HG02973 (cell line): Measurements from ENCODE around the gene NOL4L.
"Not testable (repeated sequence)": the region's sequence is repeated elsewhere in the genome, so short reads cannot be mapped to it uniquely, and the experiment has no call there.

ENCODE experiments used
- ATAC-seq: cut with Tn5 transposase; IDR thresholded peaks from one replicate; pipeline ENCODE4 v1.9.1; 2021; ENCODE audit warnings: moderate library complexity; ENCODE audit not compliant: unreplicated experiment

The NOL4L gene

GRCh38 chr20:32436142-32436861 is 148.8 kb downstream of the NOL4L start:
- no peak for ATAC-seq

GRCh38 chr20:32435449-32436107 is 149.6 kb downstream of the NOL4L start:
- ATAC-seq, result no peak

- ATAC-seq, result no peak
Observed at GRCh38 chr20:32434434-32434833, 150.7 kb downstream of the NOL4L start.

- no peak for ATAC-seq
Observed at GRCh38 chr20:32433311-32434021, 151.7 kb downstream of the NOL4L start.

GRCh38 chr20:32432277-32432676 is 152.9 kb downstream of the NOL4L start:
- no peak for ATAC-seq

GRCh38 chr20:32431457-32431856 is 153.7 kb downstream of the NOL4L start:
- ATAC-seq, result no peak

- no peak for ATAC-seq
Observed at GRCh38 chr20:32429745-32430360, 155.3 kb downstream of the NOL4L start.

- no peak for ATAC-seq
Observed at GRCh38 chr20:32429343-32429742, 155.8 kb downstream of the NOL4L start.

GRCh38 chr20:32427996-32428395 is 157.1 kb downstream of the NOL4L start:
- ATAC-seq, result no peak

- no peak for ATAC-seq
Observed at GRCh38 chr20:32421290-32421689, 163.8 kb downstream of the NOL4L start.

GRCh38 chr20:32418376-32418775 is 166.8 kb downstream of the NOL4L start:
- no peak for ATAC-seq

GRCh38 chr20:32416206-32416605 is 168.9 kb downstream of the NOL4L start:
- no peak for ATAC-seq

- ATAC-seq, result no peak
Observed at GRCh38 chr20:32415494-32415893, 169.6 kb downstream of the NOL4L start.

- no peak for ATAC-seq
Observed at GRCh38 chr20:32411955-32412706, 173.0 kb downstream of the NOL4L start.

- not testable (repeated sequence) for ATAC-seq
Observed at GRCh38 chr20:32407131-32407750, 177.9 kb downstream of the NOL4L start.

GRCh38 chr20:32406701-32407100 is 178.4 kb downstream of the NOL4L start:
- no peak for ATAC-seq

- no peak for ATAC-seq
Observed at GRCh38 chr20:32404017-32404416, 181.1 kb downstream of the NOL4L start.

GRCh38 chr20:32400476-32400875 is 184.7 kb downstream of the NOL4L start:
- no peak for ATAC-seq

GRCh38 chr20:32397567-32398084 is 187.5 kb downstream of the NOL4L start:
- ATAC-seq, result no peak

- no peak for ATAC-seq
Observed at GRCh38 chr20:32396646-32397160, 188.4 kb downstream of the NOL4L start.
